Stimulated activated CD8-positive, alpha-beta memory T cell treated with anti-CD3 and anti-CD28 coated beads, Interleukin-7, amount 100 ng/mL, for 1 hour (primary cell): ENCODE results near the gene STMN3.
"Not testable (repeated sequence)": the region's sequence is repeated elsewhere in the genome, so short reads cannot be mapped to it uniquely, and the experiment has no call there.

ENCODE experiments used
- DNase-seq, 2 donors: peaks; one replicate each; pipeline ENCODE4 v3.0.0-alpha.2; 2020; ENCODE audit warnings: low read depth in 2 of 2

The STMN3 gene

GRCh38 chr20:63657937-63658748 lies 4.9 kb upstream of the STMN3 start, which contains the start of gene RTEL1:
TSS of gene RTEL1 (plus strand) at chr20:63658312. CDS start at chr20:63659403, 1,091 bp downstream.
- DNase-seq = peak; percentile 78 to 81

- no peak for DNase-seq
Observed at GRCh38 chr20:63657260-63657936, 4.2 kb upstream of the STMN3 start.

- DNase-seq = no peak
Observed at GRCh38 chr20:63656451-63656850, 3.2 kb upstream of the STMN3 start.

GRCh38 chr20:63655249-63655648 lies 2.0 kb upstream of the STMN3 start:
- DNase-seq = no peak

GRCh38 chr20:63653974-63654668 lies 897 bp upstream of the STMN3 start:
- DNase-seq = no peak

- DNase-seq = no peak
Observed at GRCh38 chr20:63652192-63652980, 838 bp downstream of the STMN3 start.

- DNase-seq = no peak
Observed at GRCh38 chr20:63651942-63652191, 1.4 kb downstream of the STMN3 start.

GRCh38 chr20:63650486-63650885 lies 2.7 kb downstream of the STMN3 start:
- not testable (repeated sequence) for DNase-seq

GRCh38 chr20:63648895-63649589 lies 4.2 kb downstream of the STMN3 start:
- no peak for DNase-seq

GRCh38 chr20:63648190-63648589 lies 5.0 kb downstream of the STMN3 start:
- DNase-seq = no peak

GRCh38 chr20:63645218-63645617 lies 8.0 kb downstream of the STMN3 start:
- no peak for DNase-seq

GRCh38 chr20:63643946-63644345 lies 9.3 kb downstream of the STMN3 start:
- DNase-seq = no peak

- DNase-seq = no peak
Observed at GRCh38 chr20:63643499-63643898, 9.7 kb downstream of the STMN3 start.

GRCh38 chr20:63642527-63643247 lies 10.5 kb downstream of the STMN3 start:
- no peak for DNase-seq

GRCh38 chr20:63641792-63642523 lies 11.3 kb downstream of the STMN3 start:
- peak; percentile 94 to 95 for DNase-seq

- no peak for DNase-seq
Observed at GRCh38 chr20:63641146-63641791, 12.0 kb downstream of the STMN3 start.

GRCh38 chr20:63640686-63641085 lies 12.5 kb downstream of the STMN3 start:
- not testable (repeated sequence) for DNase-seq

- no peak for DNase-seq
Observed at GRCh38 chr20:63640086-63640485, 13.1 kb downstream of the STMN3 start.
